ENCODE measurements around the gene MRPL28. TPM values are rescaled to one million over a fixed set of nuclear protein-coding genes. Genes with fewer than 3 reads are reported as not detected.
"Not testable (repeated sequence)": the region's sequence is repeated elsewhere in the genome, so short reads cannot be mapped to it uniquely, and the experiment has no call there.

The MRPL28 gene
- total RNA-seq, 3 donors from 2014 or later = 67.0 to 78.7 (median 69.0) TPM

- H3K36me3 ChIP-seq = no peaks in the 10 kb centered on the region
- TF ChIP-seq POLR2A (IDR thresholded peaks at IDR 0.05) = no peak
- TF ChIP-seq, protein P1, sequence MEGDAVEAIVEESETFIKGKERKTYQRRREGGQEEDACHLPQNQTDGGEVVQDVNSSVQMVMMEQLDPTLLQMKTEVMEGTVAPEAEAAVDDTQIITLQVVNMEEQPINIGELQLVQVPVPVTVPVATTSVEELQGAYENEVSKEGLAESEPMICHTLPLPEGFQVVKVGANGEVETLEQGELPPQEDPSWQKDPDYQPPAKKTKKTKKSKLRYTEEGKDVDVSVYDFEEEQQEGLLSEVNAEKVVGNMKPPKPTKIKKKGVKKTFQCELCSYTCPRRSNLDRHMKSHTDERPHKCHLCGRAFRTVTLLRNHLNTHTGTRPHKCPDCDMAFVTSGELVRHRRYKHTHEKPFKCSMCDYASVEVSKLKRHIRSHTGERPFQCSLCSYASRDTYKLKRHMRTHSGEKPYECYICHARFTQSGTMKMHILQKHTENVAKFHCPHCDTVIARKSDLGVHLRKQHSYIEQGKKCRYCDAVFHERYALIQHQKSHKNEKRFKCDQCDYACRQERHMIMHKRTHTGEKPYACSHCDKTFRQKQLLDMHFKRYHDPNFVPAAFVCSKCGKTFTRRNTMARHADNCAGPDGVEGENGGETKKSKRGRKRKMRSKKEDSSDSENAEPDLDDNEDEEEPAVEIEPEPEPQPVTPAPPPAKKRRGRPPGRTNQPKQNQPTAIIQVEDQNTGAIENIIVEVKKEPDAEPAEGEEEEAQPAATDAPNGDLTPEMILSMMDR (IDR thresholded peaks at IDR 0.05) = no peak
- TF ChIP-seq POLR2AphosphoS5 (IDR thresholded peaks at IDR 0.05) = no peak
- no peak for DNase-seq (ENCODE audit: low spot score in 2 of 2)
- no peaks in the 10 kb centered on the region for H3K27me3 ChIP-seq
- H3K4me3 ChIP-seq = no peak overlapping the region
- H3K4me1 ChIP-seq = no peaks in the 10 kb centered on the region
- H3K9me3 ChIP-seq = no peaks in the 10 kb centered on the region
- H3K27ac ChIP-seq = no peak overlapping the region
- intact Hi-C loops (cut with DNase I; ENCODE audit: low total_unique reads) = no loop called here
Measured at GRCh38 chr16:333406-334094, 36.8 kb downstream of the MRPL28 start.

- DNase-seq (ENCODE audit: low spot score in 2 of 2); H3K27me3 ChIP-seq; H3K4me3 ChIP-seq; H3K9me3 ChIP-seq; intact Hi-C loops (cut with DNase I; ENCODE audit: low total_unique reads); H3K27ac ChIP-seq; H3K4me1 ChIP-seq; H3K36me3 ChIP-seq: not testable (repeated sequence)
Measured at GRCh38 chr16:331181-331814, 39.0 kb downstream of the MRPL28 start.

DNA sequence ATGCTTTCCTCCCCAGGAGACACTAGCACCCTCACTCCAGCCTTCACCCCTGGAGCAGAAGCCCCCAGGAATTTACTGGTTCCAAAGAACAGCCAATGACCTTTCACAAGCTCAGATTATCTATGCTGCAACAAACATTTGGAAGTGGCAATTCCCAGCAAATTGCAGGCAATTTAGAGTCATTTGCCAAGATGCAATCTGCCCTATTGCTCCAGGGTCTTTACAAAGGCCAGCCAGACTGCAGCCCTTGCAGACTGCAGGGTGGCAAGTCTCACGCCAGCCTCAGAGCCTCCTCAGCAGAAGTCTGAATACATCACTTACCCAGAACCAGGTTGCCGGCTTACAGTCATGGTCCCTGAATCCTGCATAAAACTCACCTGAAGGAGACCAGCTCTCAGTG, 39.6 kb downstream of the MRPL28 start:
- Histone ChIP-seq H3K27me3 (no peaks in the 10 kb centered on the region), H3K9me3 (no peaks in the 10 kb centered on the region), H3K4me3 (no peak overlapping the region), H3K4me1 (peaks cover 6 to 9% of the 10 kb centered on the region in 2 donors), H3K27ac (no peak overlapping the region), H3K36me3 (no peaks in the 10 kb centered on the region)
- TF ChIP-seq, protein P1 (IDR thresholded peaks at IDR 0.05) = no peak
- no peak for TF ChIP-seq POLR2AphosphoS5 (IDR thresholded peaks at IDR 0.05)
- no peak for TF ChIP-seq POLR2A (IDR thresholded peaks at IDR 0.05)
- intact Hi-C loops (cut with DNase I; ENCODE audit: low total_unique reads) = no loop called here
- DNase-seq (ENCODE audit: low spot score in 2 of 2) = no peak

DNA sequence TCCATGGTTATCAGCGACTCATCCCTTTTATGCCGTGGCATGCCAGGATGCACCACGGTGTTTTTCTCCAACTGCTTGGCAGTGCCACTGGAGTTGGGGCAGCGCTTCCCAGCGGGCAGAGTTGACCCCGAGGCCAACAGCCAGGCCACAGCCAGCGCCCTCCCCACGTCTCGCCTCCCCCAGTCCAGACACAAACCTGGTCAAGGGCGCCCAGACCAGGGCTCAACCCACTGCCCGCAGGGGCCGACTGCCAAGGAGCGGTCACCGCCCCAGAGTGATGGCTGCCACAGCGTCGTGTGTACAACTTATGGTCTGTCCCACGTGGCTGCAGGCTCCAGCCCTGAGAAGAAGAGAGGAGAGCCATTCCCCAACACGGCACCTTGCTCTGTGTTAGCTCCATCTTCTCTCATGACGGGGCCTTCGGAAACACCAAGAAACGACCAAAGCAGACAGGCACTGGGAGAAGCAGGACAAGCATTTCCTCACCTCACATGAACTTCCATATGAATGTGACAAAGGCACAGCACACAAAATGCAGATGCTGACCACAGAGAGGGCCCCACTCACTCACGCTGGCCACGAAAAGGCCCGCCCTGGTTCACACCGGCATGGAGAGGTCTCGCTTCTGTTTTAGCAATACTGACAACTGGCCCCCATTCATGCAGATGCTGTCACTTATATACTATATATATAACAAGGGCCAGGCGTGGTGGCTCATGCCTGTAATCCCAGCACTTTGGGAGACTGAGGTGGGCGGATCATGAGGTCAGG, 44.8 kb downstream of the MRPL28 start:
- intact Hi-C loops (cut with DNase I; ENCODE audit: low total_unique reads) = no loop called here
- Histone ChIP-seq H3K4me3 (peak overlapping the region in 1 of 3 donors; percentile 9), H3K36me3 (no peaks in the 10 kb centered on the region), H3K27me3 (no peaks in the 10 kb centered on the region), H3K9me3 (no peaks in the 10 kb centered on the region), H3K4me1 (peaks cover 6 to 9% of the 10 kb centered on the region in 2 donors), H3K27ac (no peak overlapping the region)
- DNase-seq (ENCODE audit: low spot score in 2 of 2) = no peak
- TF ChIP-seq, protein P1 (IDR thresholded peaks at IDR 0.05) = no peak
- TF ChIP-seq POLR2AphosphoS5 (IDR thresholded peaks at IDR 0.05) (no peak), POLR2A (IDR thresholded peaks at IDR 0.05) (no peak)

DNA sequence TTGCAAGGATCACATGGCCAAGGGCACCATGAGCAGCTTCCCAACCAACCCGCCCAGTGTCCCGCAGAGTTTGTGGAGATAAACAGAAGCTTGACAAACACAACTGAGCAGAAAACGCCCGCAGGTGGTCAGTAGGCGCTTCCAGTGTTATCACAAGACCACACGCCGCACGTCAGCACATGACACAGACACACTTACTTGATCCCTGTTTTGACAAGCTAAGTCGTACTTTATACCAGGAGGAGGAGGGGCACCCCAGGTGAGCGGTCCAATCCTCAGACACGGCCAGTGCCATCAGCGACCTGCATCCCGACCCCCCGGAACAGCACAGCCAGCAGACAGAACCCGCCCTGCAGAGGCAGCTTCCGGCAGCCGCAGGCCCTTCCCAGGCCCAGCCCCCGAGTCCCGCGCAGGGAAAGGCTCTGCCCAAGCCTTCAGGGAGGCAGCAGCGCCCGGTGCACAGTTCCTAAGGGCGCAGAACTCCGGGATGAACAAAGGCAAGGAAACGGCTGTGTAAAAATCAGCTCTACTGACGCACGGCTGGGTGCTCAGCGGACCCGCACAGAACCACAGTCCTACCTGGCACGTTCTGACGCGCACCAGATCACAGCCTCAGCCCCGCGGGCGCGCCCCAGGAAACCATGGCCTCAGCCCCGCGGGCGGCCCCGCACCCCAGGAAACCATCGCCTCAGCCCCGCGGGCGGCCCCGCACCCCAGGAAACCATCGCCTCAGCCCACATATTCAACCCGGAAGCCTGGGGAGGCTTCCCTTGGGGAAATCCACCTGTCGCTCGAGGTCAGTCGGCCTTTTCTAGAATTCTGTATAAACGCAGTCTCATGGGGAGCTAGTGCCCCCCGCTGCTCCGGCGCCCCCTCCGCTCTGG, 45.6 kb downstream of the MRPL28 start:
- Histone ChIP-seq H3K27me3 (no peaks in the 10 kb centered on the region), H3K27ac (no peak overlapping the region), H3K4me3 (peak overlapping the region in 2 of 3 donors; percentile 9 to 23), H3K4me1 (peaks cover 6 to 9% of the 10 kb centered on the region in 2 donors), H3K9me3 (no peaks in the 10 kb centered on the region), H3K36me3 (no peaks in the 10 kb centered on the region)
- DNase-seq (ENCODE audit: low spot score in 2 of 2) = no peak
- intact Hi-C loops (cut with DNase I; ENCODE audit: low total_unique reads) = no loop called here
- TF ChIP-seq POLR2AphosphoS5 (IDR thresholded peaks at IDR 0.05) (no peak), POLR2A (IDR thresholded peaks at IDR 0.05) (no peak)
- TF ChIP-seq, protein P1 (IDR thresholded peaks at IDR 0.05) = no peak
